Liver (tissue), 9 donors: Measurements from ENCODE around the gene RPSA. TPM values are rescaled to one million over a fixed set of nuclear protein-coding genes. Genes with fewer than 3 reads are reported as not detected.

Experiments used
- DNase-seq: peaks from one replicate; pipeline ENCODE4 v3.0.0-alpha.2; 2017; ENCODE audit warnings: low spot score
- H3K27ac ChIP-seq, 2 donors: one replicate each; pipeline ENCODE4 v1.7.0; 2013; ENCODE audit warnings: inconsistent platforms in 2 of 2, low read length in 2 of 2, control low read depth in 1 of 2, low read depth in 1 of 2, mild to moderate bottlenecking in 1 of 2
- H3K27me3 ChIP-seq, 4 donors: one replicate each; pipeline versions ENCODE4 v1.6.1 to v1.7.0; 2013; ENCODE audit warnings: low read length in 3 of 4, inconsistent platforms in 1 of 4, mild to moderate bottlenecking in 1 of 4, moderate library complexity in 1 of 4; ENCODE audit not compliant: control insufficient read depth in 4 of 4, insufficient read depth in 4 of 4
- H3K36me3 ChIP-seq, 4 donors: one replicate each; pipeline versions ENCODE4 v1.6.1 to v1.7.0; 2013; ENCODE audit warnings: low read length in 3 of 4, mild to moderate bottlenecking in 3 of 4, low read depth in 1 of 4, moderate library complexity in 1 of 4; ENCODE audit not compliant: control insufficient read depth in 4 of 4, insufficient read depth in 3 of 4
- H3K4me1 ChIP-seq, 4 donors: one replicate each; pipeline versions ENCODE4 v1.6.1 to v1.7.0; 2013; ENCODE audit warnings: low read length in 3 of 4, mild to moderate bottlenecking in 3 of 4, moderate library complexity in 1 of 4; ENCODE audit not compliant: control insufficient read depth in 4 of 4, insufficient read depth in 4 of 4
- H3K4me3 ChIP-seq, 3 donors: one replicate each; pipeline versions ENCODE4 v1.6.1 to v1.7.0; 2013; ENCODE audit warnings: low read length in 3 of 3, control low read depth in 1 of 3, low read depth in 1 of 3, mild to moderate bottlenecking in 1 of 3
- H3K9ac ChIP-seq, 2 donors: one replicate each; pipeline ENCODE4 v1.7.0; 2013; ENCODE audit warnings: low read length in 2 of 2, mild to moderate bottlenecking in 2 of 2, moderate library complexity in 2 of 2, control low read depth in 1 of 2, low read depth in 1 of 2
- H3K9me3 ChIP-seq, 4 donors: one replicate each; pipeline versions ENCODE4 v1.6.1 to v1.7.0; 2013; ENCODE audit warnings: low read length in 3 of 4; ENCODE audit not compliant: control insufficient read depth in 4 of 4
- EGR1 ChIP-seq, 2 donors: IDR thresholded peaks; 2 replicates each; pipeline ENCODE4 v1.6.1; 2016 to 2018; ENCODE audit warnings: antibody characterized with exemption in 2 of 2, low read depth in 2 of 2
- FOXA1 ChIP-seq: IDR thresholded peaks from 2 replicates; pipeline ENCODE4 v1.6.1; 2016; ENCODE audit warnings: antibody characterized with exemption
- GABPA ChIP-seq, 2 donors: IDR thresholded peaks in 1 of 2; conservative IDR thresholded peaks in 1 of 2; 2 replicates each; pipeline ENCODE4 v1.6.1; 2016; ENCODE audit warnings: antibody characterized with exemption in 2 of 2, mild to moderate bottlenecking in 1 of 2, moderate library complexity in 1 of 2
- HNF4A ChIP-seq, 2 donors: conservative IDR thresholded peaks; 2 replicates each; pipeline ENCODE4 v1.6.1; 2016; ENCODE audit warnings: antibody characterized with exemption in 2 of 2, mild to moderate bottlenecking in 2 of 2
- HNF4G ChIP-seq: IDR thresholded peaks from 2 replicates; pipeline ENCODE4 v1.6.1; 2016; ENCODE audit warnings: antibody characterized with exemption
- JUND ChIP-seq, 2 donors: IDR thresholded peaks; 2 replicates each; pipeline ENCODE4 v1.6.1; 2016; ENCODE audit warnings: antibody characterized with exemption in 2 of 2
- MAX ChIP-seq: IDR thresholded peaks from 2 replicates; pipeline ENCODE4 v1.6.1; 2016; ENCODE audit warnings: antibody characterized with exemption
- NR2F2 ChIP-seq: IDR thresholded peaks from 2 replicates; pipeline ENCODE4 v1.6.1; 2016; ENCODE audit warnings: antibody characterized with exemption
- RAD21 ChIP-seq, 2 donors: IDR thresholded peaks; 2 replicates each; pipeline ENCODE4 v1.6.1; 2016; ENCODE audit warnings: antibody characterized with exemption in 2 of 2, mild to moderate bottlenecking in 2 of 2
- REST ChIP-seq: IDR thresholded peaks from 2 replicates; pipeline ENCODE4 v1.6.1; 2016; ENCODE audit warnings: antibody characterized with exemption, mild to moderate bottlenecking
- RXRA ChIP-seq, 2 donors: IDR thresholded peaks; 2 replicates each; pipeline ENCODE4 v1.6.1; 2017 to 2018; ENCODE audit warnings: antibody characterized with exemption in 2 of 2, mild to moderate bottlenecking in 1 of 2
- SP1 ChIP-seq: IDR thresholded peaks from 2 replicates; pipeline ENCODE4 v1.6.1; 2018; ENCODE audit warnings: antibody characterized with exemption, mild to moderate bottlenecking
- TAF1 ChIP-seq: conservative IDR thresholded peaks from 2 replicates; pipeline ENCODE4 v1.6.1; 2016; ENCODE audit warnings: antibody characterized with exemption, mild to moderate bottlenecking
- YY1 ChIP-seq: IDR thresholded peaks from 2 replicates; pipeline ENCODE4 v1.6.1; 2016; ENCODE audit warnings: antibody characterized with exemption, mild to moderate bottlenecking
- WGBS: extraction: QIAGEN DNeasy Blood & Tissue Kit; methylation state at CpG from one replicate; pipeline ENCODE4 v1.1.7; 2013; 5-methylcytosine and 5-hydroxymethylcytosine counted together
- polyA plus RNA-seq, 2 donors: library from polyadenylated mRNA; stranded (reverse) in 1 of 2; unstranded in 1 of 2; fragments of 200-250 nt in 1 of 2; fragments of >200 nt in 1 of 2; fragmentation: Nextera tagmentation in 1 of 2; extraction: Ambion mirVana in 1 of 2; gene quantifications; one replicate each; pipeline versions ENCODE4 v1.2.1 to v1.2.3, GENCODE V29; 2013 to 2015
- total RNA-seq, 2 donors: library from RNA; depleted of rRNA; stranded (reverse); fragments of >200 nt; gene quantifications; one replicate each; pipeline ENCODE4 v1.2.3, GENCODE V29; 2014
- TF ChIP-seq, protein P1 (sequence below): IDR thresholded peaks from 2 replicates; pipeline ENCODE4 v1.6.1; 2016; ENCODE audit warnings: antibody characterized with exemption
- TF ChIP-seq, protein P2 (sequence below): IDR thresholded peaks from 2 replicates; pipeline ENCODE4 v1.6.1; 2016; ENCODE audit warnings: antibody characterized with exemption
- donor health status: healthy.
- donor health status: healthy.
- donor health status: healthy.
- donor health status: healthy.
- donor health status: healthy.

The RPSA gene
- total and polyA plus RNA-seq, 4 donors: 200 to 796 (median 443) TPM

- no peak for TF ChIP-seq FOXA1
- TF ChIP-seq JUND (IDR thresholded peaks at IDR 0.05): no peak
- TF ChIP-seq REST: no peak
- TF ChIP-seq RXRA (IDR thresholded peaks at IDR 0.05): no peak
- no peak for TF ChIP-seq HNF4G
- no peak for TF ChIP-seq NR2F2
- no peak for TF ChIP-seq HNF4A (conservative IDR thresholded peaks at IDR 0.05)
- no peak for TF ChIP-seq SP1
- no peak for TF ChIP-seq YY1
- TF ChIP-seq MAX: no peak
- Histone ChIP-seq H3K9me3 (no peaks in the 10 kb centered on the region), H3K27me3 (no peaks in the 10 kb centered on the region), H3K4me1 (peaks cover 2 to 19% (median 9%) of the 10 kb centered on the region in 4 donors), H3K27ac (no peak overlapping the region), H3K36me3 (peaks cover 15 to 55% (median 49%) of the 10 kb centered on the region in 4 donors), H3K9ac (no peak overlapping the region), H3K4me3 (no peak overlapping the region)
- DNase-seq: no peak
- WGBS: 85% methylated on average over 21 of the region's 21 CpGs
Observed at GRCh38 chr3:39408493-39409372, 2.2 kb downstream of the RPSA start.

DNA sequence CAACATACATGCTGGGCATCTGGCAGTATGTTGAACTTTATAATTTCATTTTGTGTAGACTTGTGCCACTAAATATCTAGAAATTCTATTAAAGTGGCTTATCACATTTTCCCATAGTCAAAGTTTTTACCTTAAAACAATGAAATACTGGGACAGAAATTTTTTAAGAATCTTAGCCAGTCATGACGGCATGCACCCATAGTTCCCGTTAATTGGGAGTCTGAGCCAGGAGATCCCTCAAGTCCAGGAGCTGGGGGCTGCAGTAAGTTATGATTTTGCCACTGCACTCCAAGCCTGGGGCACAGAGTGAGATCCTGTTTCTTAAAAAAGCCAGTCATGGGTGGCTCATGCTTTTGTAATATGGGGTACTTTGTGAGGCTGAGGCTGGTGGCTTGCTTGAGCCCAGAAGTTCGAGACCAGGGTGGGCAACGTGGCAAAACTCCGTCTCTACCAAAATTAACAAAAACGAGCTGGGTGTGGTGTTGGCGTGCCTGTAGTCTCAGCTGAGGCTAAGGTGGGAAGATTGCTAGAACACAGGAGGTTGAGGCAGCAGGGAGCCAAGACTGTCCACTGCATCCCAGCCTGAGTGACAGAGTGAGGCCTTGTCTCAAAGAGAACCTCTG lies 3.1 kb downstream of the RPSA start:
- H3K36me3 ChIP-seq: peaks cover 15 to 60% (median 52%) of the 10 kb centered on the region in 4 donors

GRCh38 chr3:39410893-39411292 lies 4.4 kb downstream of the RPSA start:
- no peak overlapping the region for H3K27ac ChIP-seq
- peaks cover 15 to 62% (median 52%) of the 10 kb centered on the region in 4 donors for H3K36me3 ChIP-seq
- H3K27me3 ChIP-seq: no peaks in the 10 kb centered on the region
- no peak for DNase-seq
- WGBS: 96% methylated on average over 6 of the region's 7 CpGs
- H3K9ac ChIP-seq: no peak overlapping the region
- peaks cover 2 to 19% (median 9%) of the 10 kb centered on the region in 4 donors for H3K4me1 ChIP-seq
- H3K4me3 ChIP-seq: no peak overlapping the region
- TF ChIP-seq, protein P1, sequence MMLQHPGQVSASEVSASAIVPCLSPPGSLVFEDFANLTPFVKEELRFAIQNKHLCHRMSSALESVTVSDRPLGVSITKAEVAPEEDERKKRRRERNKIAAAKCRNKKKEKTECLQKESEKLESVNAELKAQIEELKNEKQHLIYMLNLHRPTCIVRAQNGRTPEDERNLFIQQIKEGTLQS: no peak
- TF ChIP-seq REST (no peak), FOXA1 (no peak), NR2F2 (no peak), MAX (no peak), TAF1 (no peak), JUND (IDR thresholded peaks at IDR 0.05) (no peak), RXRA (IDR thresholded peaks at IDR 0.05) (no peak), EGR1 (IDR thresholded peaks at IDR 0.05; ENCODE audit: low read depth in 2 of 2) (no peak), SP1 (no peak), RAD21 (IDR thresholded peaks at IDR 0.05) (no peak), YY1 (no peak)
- TF ChIP-seq, protein P2, sequence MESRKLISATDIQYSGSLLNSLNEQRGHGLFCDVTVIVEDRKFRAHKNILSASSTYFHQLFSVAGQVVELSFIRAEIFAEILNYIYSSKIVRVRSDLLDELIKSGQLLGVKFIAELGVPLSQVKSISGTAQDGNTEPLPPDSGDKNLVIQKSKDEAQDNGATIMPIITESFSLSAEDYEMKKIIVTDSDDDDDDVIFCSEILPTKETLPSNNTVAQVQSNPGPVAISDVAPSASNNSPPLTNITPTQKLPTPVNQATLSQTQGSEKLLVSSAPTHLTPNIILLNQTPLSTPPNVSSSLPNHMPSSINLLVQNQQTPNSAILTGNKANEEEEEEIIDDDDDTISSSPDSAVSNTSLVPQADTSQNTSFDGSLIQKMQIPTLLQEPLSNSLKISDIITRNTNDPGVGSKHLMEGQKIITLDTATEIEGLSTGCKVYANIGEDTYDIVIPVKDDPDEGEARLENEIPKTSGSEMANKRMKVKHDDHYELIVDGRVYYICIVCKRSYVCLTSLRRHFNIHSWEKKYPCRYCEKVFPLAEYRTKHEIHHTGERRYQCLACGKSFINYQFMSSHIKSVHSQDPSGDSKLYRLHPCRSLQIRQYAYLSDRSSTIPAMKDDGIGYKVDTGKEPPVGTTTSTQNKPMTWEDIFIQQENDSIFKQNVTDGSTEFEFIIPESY: no peak
- H3K9me3 ChIP-seq: no peaks in the 10 kb centered on the region

More for the DNA sequence above, 3.1 kb downstream of the RPSA start:
- no peak overlapping the region for H3K9ac ChIP-seq
- no peaks in the 10 kb centered on the region for H3K27me3 ChIP-seq
- H3K27ac ChIP-seq: no peak overlapping the region
- 79% methylated on average over 7 of the region's 7 CpGs for WGBS
- H3K4me3 ChIP-seq: no peak overlapping the region
- H3K4me1 ChIP-seq: peaks cover 2 to 19% (median 9%) of the 10 kb centered on the region in 4 donors
- TF ChIP-seq GABPA (IDR thresholded peaks at IDR 0.05 in 1 of 2, conservative IDR thresholded peaks at IDR 0.05 in 1 of 2) (no peak), RAD21 (IDR thresholded peaks at IDR 0.05) (no peak)
- no peaks in the 10 kb centered on the region for H3K9me3 ChIP-seq
- DNase-seq: no peak
